GM10847 (cell line): ENCODE data around the gene CCDC69.

ENCODE experiments used
- POLR2A ChIP-seq: IDR thresholded peaks from 2 replicates; pipeline ENCODE4 v1.6.1; 2011; ENCODE audit not compliant: insufficient read length; ENCODE audit errors: extremely low read depth

The CCDC69 gene

GRCh38 chr5:151186052-151186451 lies 37.8 kb downstream of the CCDC69 start:
- TF ChIP-seq POLR2A: no peak

DNA sequence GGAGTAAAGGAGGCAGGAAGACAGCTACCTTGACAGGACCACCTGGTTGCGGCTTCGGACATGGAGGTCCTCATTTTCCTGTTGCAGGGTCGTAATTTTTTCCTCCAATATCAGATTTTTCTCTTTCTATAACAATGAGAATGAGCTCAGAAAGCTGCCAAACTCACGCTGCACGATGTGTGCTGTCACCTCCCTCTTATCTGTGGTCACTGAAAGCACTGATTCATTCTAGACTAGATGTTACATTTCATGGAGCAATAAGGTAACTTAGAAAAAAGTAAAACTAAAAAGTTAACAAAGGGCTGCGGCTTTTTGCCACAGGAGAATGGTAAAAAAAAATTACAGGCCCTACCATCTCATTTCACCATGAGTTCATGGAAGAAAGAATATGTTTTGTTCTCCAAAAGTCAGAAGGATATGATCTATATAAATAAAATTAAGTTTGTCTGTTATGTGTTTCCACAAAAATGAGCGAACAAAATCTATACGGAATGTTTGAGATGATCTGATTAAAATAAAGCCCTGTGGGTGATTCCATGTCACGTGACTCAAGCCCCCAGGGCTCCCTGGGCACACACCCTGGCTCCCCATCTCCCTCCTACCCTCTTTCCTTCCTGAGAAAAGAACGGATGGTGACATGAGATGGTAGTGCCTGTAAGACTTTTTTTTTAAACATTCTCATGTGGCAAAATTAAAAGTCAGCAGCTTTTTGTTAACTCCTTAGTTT lies 39.4 kb downstream of the CCDC69 start:
- TF ChIP-seq POLR2A: no peak

DNA sequence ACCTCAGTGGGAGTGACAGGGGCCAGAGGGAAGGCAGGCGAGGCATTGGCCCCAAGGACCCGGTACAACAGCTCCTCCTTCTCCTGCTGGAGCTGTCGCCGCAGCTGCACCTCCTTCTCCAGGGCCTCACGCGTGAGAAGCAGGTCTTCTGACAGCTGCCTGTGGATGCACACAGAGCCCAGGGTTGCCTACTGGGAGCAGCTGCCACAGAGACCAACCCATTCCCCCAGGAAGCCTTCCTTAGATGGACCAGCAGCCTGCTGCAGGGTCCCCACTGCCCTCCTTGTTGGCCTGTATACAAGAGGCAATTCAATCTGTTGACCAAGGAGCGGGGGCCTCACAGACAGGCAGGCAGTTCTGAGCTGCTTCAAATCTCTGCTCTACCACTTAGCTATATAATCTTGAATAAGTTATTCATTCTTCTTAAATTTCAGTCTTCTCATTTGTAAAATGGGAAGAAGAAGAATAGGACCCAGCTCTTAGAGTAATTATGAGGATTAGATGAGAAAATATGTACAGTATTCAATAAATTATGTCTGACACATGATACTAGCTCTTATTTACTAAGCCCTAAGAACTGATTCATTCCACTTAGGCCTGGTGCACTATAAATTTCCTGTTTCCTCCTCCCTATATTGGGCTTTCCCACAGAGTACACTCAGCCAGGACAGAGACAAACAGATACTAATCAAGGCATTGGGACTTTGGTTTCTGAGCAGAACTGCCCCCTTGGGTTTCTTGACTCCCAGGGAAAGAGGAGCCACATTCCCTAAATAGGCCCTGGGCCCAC lies 40.2 kb downstream of the CCDC69 start:
- no peak for TF ChIP-seq POLR2A

- TF ChIP-seq POLR2A: no peak
These were observed 40.9 kb downstream of the CCDC69 start for GRCh38 chr5:151182976-151183375.

DNA sequence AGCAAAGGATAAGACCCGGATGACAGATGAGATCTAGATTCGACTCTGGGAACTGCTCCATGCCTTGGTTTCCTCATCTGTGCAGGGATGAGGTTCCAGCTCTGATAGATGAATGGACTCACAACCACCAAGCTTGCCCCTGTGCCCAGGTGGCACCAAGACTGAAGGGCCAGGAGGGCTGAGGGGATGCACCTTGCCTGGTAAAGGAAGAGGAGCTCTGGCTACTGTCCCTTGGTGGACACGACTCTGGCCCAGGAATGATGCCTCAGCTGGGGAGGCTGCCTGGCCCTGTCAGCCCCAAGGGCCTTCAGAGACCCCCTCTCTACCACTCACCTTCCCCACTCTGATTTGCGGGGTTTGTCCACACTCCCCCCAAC lies 41.4 kb downstream of the CCDC69 start:
- no peak for TF ChIP-seq POLR2A

GRCh38 chr5:151181818-151182523 lies 41.9 kb downstream of the CCDC69 start:
- TF ChIP-seq POLR2A: no peak

- no peak for TF ChIP-seq POLR2A
These were observed 43.6 kb downstream of the CCDC69 start for GRCh38 chr5:151180291-151180690.

DNA sequence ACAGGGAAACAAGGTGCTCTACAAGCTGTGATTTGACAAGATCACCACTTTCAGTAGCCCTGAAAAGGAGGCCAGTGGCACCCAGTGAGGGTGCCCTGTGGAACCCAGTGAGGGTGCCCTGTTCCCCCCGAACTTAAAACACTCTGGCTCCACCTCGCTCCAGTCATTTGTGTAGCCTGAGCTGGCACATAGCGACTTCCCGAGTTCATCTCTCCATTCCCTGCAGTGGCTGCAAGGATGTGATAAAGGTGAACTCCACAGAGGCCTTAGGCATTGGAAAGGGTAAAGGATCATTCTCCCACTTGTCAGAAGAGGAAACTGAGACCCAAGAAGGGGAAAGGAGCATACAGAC lies 44.4 kb downstream of the CCDC69 start:
- TF ChIP-seq POLR2A: no peak

- no peak for TF ChIP-seq POLR2A
These were observed 45.0 kb downstream of the CCDC69 start for GRCh38 chr5:151178777-151179488.

DNA sequence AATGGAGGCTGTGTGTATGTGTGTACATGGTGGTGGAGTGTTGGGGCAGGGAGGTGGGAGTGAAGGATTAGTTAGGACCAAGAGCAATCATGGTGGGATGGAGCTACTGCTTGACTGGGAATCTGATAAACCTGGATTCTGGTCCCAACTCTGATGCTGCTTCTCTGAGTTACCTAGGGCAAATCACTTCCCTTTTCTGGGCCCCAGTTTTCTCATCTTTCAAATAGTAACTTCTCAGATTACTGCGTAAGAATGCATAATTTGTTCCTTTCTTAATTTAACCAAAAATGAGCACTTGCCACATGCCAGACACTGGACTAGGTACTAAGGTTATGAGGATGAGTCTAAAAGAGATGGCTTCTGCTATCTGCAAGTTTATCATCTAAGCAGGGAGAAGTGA lies 45.5 kb downstream of the CCDC69 start:
- TF ChIP-seq POLR2A: no peak

DNA sequence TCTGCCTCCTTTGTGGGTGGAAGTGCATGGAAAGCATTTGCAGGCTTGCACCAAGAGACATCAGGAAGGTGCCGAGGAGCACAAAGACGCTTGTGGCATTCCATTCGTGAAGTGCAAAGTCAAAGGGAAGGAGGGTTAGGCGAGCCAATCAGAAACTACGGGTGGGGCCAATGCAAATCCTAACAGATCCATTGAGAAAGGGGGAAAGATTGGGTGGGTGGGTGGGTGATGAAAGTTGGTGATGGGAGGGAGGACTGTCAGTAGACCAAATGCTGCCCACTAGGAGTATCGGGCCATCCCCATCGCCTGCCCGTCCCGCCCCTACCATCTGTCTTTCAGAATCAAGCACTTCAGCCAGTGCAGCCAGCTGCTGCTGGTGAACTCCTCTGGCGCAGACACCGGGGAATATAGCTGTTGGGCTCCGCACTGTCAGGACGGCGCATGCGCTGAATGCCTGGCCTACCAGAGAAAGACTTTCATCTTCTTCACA lies 49.2 kb downstream of the CCDC69 start:
- no peak for TF ChIP-seq POLR2A

DNA sequence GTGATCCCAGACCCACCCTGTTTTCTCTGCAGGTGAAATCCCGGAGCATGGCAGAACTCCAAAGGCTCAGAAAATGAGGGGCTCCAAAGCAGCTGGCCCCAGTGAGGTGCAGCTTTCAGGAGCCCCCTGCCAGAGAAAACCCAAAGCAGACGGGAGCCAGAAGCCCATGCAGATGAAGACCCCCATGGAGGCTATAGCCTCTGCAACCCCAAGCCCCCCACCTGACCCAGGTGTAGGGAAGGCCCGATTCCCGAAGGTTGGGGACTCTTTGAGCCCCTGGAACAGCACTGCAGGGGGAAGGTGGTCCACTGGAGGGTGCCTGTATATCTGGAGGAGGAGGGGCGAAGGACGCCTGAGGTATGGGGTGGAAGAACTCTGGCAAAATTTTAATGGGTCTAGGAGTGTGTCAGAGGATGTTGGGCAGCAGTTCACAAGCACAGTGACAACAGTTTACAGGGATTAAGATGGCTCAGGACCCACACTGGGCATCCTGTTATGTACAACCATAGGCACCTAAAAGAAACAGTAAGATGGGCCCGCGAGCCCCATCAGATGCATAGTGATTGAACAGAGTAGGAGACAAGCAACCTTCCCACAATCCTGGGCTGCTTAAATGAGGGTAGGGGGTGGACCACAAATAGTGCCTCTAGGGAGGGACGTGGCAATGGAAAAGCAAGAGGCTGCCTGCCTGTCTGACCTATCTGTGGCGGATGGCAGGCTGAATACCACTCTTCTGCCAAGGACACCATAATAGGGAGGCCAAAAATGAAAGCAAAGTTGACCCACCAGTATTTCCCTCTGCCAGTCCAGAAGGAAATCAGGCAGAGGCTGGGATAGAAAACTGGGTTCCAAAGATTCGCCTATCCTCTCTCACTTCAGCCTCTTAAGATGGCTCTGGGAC lies 49.9 kb downstream of the CCDC69 start:
- no peak for TF ChIP-seq POLR2A

DNA sequence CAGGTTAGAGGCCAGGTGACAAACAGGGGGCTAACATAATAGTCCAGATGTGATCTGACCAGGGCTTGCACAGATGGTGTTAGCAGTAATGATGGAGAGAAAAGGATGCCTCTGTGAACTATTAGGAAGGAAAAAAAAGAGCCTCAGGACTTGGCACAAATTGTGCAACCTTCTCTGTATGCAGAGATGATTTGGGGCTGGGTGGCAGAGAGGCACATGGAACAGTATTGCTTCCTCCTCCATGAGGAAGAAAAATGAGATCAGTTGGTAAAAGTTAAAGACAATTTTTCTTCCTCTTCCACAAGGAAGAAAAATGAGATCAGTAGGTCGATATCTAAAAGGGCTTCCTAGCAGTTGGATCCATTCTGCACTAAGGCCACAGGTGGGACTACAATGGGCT lies 52.4 kb downstream of the CCDC69 start:
- no peak for TF ChIP-seq POLR2A

GRCh38 chr5:151168602-151169344 lies 55.1 kb downstream of the CCDC69 start:
- no peak for TF ChIP-seq POLR2A
